Measurements from ENCODE around the gene TPH2.
A peak's percentile ranks its signal among the peaks of the same experiment; 100 is the strongest.

TPH2 gene

DNA sequence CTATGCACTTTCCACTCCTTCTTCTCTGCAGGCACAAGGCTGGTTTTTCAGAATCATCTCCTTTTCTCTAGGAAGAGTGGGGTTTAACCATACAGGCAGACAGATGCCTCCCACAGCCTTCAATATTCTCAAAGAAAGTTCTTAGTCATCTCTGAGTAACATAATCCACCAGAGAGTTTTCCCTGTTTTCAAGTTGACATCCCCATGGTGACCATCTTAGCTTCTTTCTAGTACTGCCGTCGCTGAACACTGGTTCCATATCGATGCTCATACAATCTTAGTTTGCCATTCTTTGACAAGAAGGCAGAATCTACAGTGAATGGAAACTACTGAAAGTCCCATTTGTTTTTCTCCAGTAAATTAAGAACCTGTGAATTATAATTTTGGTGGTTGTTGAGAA, 28.6 kb downstream of the TPH2 start:
- DNase-seq: no peak

DNA sequence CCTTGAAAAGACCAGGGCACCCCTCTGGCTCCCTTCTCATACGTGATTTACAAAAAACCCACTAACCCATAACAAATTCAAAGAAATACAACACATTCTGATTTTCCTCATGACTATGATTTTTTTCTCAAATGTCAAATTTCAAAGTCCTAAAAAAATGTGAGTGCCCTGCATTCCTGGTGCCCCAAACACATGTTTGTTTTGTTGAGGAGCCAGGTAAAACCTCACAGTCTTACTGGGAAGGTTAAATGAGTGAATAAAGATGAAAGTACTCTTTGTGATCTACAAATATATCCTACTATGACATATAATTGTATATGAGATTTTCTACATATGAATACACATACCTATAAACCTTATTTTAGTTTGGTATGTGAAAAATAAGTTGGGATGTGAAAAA, 30.7 kb downstream of the TPH2 start:
- no peak for DNase-seq

DNA sequence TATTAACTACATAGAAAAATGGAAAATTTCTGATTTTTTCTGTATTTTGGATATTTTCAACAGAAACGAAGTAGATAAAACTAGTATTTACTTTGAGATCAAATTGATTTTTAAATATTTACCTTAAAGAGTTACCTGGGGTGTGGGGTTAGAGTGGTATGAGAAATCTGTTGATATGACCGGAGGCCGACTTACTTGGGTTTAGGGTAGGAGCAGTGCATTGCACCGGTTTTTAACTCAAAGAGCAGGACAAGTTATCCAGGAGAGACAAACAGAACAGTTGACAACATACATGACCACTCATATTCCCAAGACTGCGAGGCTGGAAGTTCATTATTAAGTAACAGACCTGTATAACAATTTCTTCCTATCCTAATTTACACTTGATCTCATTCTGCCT, 31.4 kb downstream of the TPH2 start:
- DNase-seq: no peak

DNA sequence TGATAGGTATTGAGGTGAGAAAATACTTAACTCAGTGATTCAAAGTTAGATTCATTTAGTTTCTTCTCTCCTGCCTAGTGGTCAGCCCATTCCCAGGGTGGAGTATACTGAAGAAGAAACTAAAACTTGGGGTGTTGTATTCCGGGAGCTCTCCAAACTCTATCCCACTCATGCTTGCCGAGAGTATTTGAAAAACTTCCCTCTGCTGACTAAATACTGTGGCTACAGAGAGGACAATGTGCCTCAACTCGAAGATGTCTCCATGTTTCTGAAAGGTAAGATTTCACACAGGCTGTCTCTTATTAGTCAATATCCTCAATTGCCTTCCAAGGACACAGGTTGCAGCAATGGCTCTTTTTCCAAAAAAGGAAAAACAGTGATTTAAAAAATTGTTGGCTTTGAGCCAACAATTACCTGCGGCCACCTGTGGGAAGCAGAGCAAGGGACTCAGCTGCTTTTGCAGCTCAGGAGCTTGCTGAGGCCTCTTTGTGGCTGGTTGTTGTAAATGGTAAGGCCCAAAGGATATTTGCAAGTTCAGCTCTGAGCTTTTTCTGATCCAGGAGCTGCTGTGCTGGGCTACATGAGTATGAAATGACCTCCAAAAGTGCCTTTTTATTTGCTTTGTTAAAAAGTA, 33.9 kb downstream of the TPH2 start:
- DNase-seq: no peak

DNA sequence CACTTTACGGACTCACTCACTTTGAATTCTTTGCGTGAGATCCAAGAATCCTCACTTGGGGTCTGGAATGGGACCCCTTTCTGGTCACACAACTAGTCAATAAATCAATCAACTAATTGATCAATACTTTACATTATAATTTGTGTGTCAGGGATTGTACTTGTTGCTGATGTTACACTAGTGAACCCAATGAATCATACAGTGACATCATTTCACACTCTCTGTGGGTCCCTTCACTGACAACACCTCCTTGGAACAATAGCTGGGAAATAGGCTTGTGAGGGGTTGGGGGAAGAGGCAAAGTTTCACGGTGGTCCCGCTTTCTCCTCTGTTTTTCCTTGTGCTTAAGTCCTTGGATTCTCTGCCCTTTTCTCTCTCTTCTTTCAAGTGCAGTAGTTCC, 35.0 kb downstream of the TPH2 start:
- no peak for DNase-seq

DNA sequence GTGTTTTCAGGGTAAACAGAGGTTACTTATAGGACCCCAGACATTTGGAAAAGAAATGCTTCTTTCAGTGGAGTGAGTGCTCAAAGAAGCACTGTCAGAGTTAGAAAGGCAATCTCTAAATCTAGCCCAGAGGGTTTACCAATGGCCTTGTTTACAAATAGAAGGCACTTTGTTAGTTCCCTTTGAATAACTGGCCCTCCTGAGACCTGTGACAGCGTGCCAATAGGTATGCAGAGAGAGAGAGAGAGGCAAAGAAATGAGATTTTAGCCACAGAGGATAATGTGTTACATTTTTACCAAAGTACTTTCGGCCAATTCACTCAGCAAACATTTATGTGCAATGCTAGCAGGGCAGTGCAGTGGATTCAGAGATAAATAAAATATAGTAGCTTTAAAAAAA, 41.9 kb downstream of the TPH2 start:
- peak; percentile 25 for DNase-seq

DNA sequence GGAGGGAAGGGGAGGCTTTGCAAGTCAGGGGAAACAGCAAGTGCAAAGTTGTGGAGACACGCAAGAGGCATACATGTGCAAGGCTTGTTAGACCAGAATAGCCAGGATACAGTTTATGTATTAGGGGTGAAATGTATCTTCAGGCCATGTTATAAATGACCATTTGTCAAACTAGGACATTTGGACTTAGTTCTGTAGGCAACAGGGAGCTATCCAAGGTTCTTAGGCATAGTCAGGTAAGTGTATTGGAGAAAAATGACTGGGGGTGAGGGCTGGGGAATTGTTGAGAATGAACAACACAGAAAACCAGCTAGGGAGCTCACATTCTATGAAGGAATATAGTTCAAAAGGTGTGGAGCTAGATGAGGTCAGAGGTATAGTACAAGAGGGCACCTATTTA, 42.5 kb downstream of the TPH2 start:
- DNase-seq: no peak

- no peak for DNase-seq
Measured at GRCh38 chr12:71994715-71995114, 56.1 kb downstream of the TPH2 start.

GRCh38 chr12:71999795-72000194, 61.1 kb downstream of the TPH2 start:
- DNase-seq: no peak

DNA sequence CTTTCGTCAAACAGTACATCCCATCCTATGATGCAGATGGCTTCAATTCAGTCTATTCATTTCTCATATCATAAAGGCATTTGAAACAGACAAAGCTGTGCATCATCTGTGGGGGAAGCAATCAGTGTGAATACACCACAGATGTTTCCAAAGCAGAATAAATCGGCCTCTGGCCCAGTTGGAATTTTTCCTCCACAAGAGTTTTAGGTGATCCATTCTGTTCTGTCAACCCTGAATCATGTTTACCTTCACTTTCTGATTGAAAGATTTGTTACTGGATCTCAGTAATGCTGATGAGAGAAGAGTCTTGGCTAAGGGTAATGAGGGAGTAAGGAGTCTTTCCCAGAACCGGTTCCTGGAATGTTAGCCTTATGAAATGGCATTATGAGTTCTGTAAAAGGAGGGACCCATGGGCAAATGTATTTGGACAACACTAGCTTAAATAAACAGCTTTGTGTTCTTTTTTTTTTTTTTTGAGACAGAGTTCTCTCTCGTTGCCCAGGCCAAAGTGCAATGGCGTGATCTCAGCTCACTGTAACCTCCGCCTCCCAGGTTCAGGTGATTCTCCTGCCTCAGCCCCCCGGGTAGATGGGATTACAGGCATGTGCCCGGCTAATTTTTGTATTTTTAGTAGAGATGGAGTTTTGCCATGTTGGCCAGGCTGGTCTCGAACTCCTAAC, 62.5 kb downstream of the TPH2 start:
- no peak for DNase-seq

GRCh38 chr12:72006766-72007165, 68.1 kb downstream of the TPH2 start:
- DNase-seq: no peak

DNA sequence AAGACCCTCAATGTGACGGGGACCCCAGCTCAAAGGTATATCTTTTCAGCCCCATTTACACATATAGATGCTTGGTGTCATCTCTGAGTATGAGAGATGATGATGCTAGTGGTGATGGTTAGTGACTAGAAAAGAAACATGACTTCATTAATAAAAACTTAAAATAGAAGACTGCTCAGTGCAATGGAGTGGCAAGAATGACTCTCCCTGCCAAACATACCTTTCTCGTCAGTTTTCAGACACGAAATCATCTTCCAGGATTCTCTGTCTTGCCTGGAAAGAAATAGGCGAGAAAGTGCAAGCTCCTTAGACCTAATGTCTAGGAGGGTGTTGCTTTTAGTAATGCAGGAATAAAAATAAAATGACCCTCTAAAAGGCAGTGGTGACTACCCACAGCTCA, 71.7 kb downstream of the TPH2 start:
- no peak for DNase-seq

GRCh38 chr12:72011374-72011773, 72.7 kb downstream of the TPH2 start:
- no peak for DNase-seq

DNA sequence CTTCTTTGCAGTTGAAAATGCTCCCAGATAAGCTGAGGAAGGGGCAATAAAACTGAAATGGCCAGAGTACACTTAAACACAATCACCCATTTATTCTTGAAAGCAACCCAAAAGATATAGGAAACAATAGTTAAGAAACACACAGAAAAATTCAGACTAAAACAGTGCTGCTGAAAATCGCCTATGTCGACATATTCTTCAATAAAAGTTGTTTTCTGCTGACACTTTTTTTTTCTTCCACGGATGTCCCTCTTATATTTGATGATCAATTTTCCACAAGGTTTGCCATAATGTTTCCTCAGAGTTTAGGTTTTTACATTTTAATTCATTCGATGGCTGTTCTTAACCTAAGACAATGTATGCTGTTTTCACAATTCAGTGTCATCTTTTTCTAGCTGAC, 74.2 kb downstream of the TPH2 start:
- DNase-seq: no peak

- no peak for DNase-seq
Measured at GRCh38 chr12:72015895-72016294, 77.2 kb downstream of the TPH2 start.

GRCh38 chr12:72017054-72017651, 78.5 kb downstream of the TPH2 start:
- peak; percentile 71 for DNase-seq

DNA sequence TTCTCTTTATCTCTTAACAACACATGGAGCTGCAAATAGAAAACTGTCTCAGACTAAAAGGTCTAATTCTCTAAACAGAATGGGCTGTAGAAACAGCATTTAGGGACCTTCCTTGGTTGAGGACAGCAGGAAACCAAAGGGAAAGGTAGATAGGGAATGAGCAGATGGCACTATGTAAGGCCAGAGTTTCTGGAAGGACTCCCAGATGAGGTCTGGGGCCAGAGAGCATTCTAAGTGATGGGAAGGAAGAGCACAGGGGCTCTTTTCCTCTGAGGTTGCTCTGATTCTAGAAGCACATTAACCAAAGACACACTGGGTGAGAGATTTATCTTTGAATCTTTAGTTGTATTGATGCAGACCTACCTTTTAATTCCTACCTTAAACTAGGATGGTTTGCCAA, 79.4 kb downstream of the TPH2 start:
- DNase-seq: no peak

- DNase-seq: no peak
Measured at GRCh38 chr12:72024613-72025012, 86.0 kb downstream of the TPH2 start.

GRCh38 chr12:72025524-72025923, 86.9 kb downstream of the TPH2 start:
- no peak for DNase-seq

GRCh38 chr12:72028966-72029365, 90.3 kb downstream of the TPH2 start:
- DNase-seq: no peak

DNA sequence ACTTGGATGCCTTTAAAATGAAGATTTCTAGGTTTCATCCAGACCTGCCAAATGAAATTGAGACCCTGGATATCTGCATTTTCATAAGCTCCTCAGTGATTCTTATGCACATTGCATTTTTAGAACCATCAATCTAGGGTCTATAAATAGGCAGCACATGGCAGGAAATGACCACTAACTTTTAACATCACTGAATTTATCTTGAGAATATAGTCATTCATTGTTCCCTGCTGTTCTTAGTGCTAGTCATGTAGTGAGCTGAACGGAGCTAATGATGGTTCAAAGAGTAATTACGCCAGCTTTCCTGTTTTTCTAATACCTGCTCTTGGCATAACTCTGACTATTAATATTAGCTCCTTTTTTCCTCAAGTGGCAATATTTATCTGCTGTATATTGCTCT, 91.6 kb downstream of the TPH2 start:
- DNase-seq: no peak

GRCh38 chr12:72031066-72031465, 92.4 kb downstream of the TPH2 start:
- no peak for DNase-seq

- DNase-seq: no peak
Measured at GRCh38 chr12:72033991-72034390, 95.3 kb downstream of the TPH2 start.

DNA sequence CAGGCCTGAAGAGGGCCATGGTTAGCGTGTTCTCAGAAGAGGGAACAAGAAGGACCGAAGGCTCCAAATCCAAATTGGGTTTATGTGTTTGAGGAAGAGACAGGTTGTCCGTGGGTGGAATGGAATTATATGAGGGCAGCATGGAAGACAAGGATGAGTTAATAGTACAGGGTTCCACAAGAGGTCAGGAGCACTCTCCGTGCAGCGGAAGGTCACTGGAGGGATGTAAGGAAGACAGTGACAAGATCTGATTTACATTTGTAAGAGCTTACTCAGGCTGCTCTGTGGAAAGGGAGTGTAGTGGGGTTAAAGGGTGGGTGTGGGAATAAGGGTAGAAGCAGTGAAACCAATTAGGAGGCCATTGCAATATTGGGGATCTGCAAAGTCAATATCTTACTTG, 97.0 kb downstream of the TPH2 start:
- no peak for DNase-seq

DNA sequence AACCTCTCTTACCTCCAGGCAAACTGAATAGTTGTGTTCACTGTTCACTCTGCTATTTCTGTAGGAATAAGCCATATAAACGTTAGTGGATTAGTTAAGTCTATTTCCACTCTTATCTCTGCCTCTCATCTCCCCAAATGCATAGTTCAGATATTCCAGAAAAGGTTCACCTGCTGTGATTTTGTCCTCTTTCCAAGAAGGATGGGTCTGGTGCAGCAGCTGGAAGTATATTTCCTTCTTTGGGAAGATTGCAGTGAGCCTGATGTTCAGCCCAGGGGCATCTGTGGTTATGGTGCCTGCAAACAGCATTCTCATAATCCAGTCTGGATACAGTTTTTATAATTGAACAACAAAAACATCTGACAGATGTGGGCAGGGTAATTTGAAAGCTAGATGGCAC, 97.7 kb downstream of the TPH2 start:
- no peak for DNase-seq

Data from NCI-H1436 (cell line).